Transverse colon (tissue), 4 donors: ENCODE results near the gene NTMT1. TPM values are rescaled to one million over a fixed set of nuclear protein-coding genes. Genes with fewer than 3 reads are reported as not detected.

ENCODE experiments used
- DNase-seq: peaks from one replicate; pipeline ENCODE4 v3.0.0-alpha.2; 2019
- H3K27ac ChIP-seq, 4 donors: fragments of 200-600 bp; sonication (generic); 2 replicates each; pipeline ENCODE4 v1.5.1; 2016 to 2018; ENCODE audit warnings: inconsistent platforms in 4 of 4
- H3K27me3 ChIP-seq: fragments of 200-600 bp; sonication (generic); 2 replicates; pipeline ENCODE4 v1.5.1; 2017; ENCODE audit warnings: inconsistent platforms
- H3K36me3 ChIP-seq, 4 donors: fragments of 200-600 bp; sonication (generic); 2 replicates each; pipeline ENCODE4 v1.5.1; 2017 to 2019; ENCODE audit warnings: inconsistent platforms in 4 of 4
- H3K4me1 ChIP-seq, 4 donors: fragments of 200-600 bp; sonication (generic); 2 replicates each; pipeline ENCODE4 v1.5.1; 2017 to 2020; ENCODE audit warnings: inconsistent platforms in 4 of 4
- H3K4me3 ChIP-seq, 4 donors: fragments of 200-600 bp; sonication (generic); 1 replicate in 1 of 4; 2 replicates in 3 of 4; pipeline versions ENCODE4 v1.5.1 to v1.6.1; 2017 to 2019; ENCODE audit warnings: inconsistent platforms in 4 of 4
- H3K9me3 ChIP-seq, 2 donors: fragments of 200-600 bp; sonication (generic); 2 replicates each; pipeline ENCODE4 v1.5.1; 2017 to 2019; ENCODE audit warnings: inconsistent platforms in 2 of 2
- EP300 ChIP-seq: sonication (generic); formaldehyde crosslinking; IDR thresholded peaks from one replicate; pipeline ENCODE4 v1.6.1; 2017; ENCODE audit warnings: antibody characterized with exemption, low read depth
- POLR2A ChIP-seq: fragments of 450-650 bp; IDR thresholded peaks from one replicate; pipeline ENCODE4 v1.6.1; 2016; ENCODE audit warnings: antibody characterized with exemption, mild to moderate bottlenecking, moderate library complexity
- POLR2AphosphoS5 ChIP-seq, 3 donors: sonication (generic); formaldehyde crosslinking; IDR thresholded peaks; one replicate each; pipeline ENCODE4 v1.6.1; 2016; ENCODE audit warnings: antibody characterized with exemption in 3 of 3
- WGBS, 2 donors: methylation state at CpG; one replicate each; pipeline ENCODE4 v1.1.5; 2018; ENCODE audit warnings: low coverage in 1 of 2; 5-methylcytosine and 5-hydroxymethylcytosine counted together
- in situ Hi-C, 4 donors: fragments of 200-750 bp; cut with MboI; loops; one replicate each; pipeline versions ENCODE4 v1.15.0 to v1.15.1; 2017; ENCODE audit warnings: low sequenced_read_pairs in 3 of 4, low pct_ligation_motif_present in 1 of 4, low pct_unique_long_range_greater_than_20kb in 1 of 4
- intact Hi-C: fragments of 100-400 bp; cut with DNase I; formaldehyde crosslinking; loops from one replicate; pipeline ENCODE4 v1.15.1; 2023; ENCODE audit warnings: low total_unique reads
- total RNA-seq, 4 donors: library from RNA; depleted of rRNA; stranded (reverse); fragments of >200 nt; gene quantifications; one replicate each; pipeline ENCODE4 v1.1.0, GENCODE V29; 2016
- TF ChIP-seq, protein P1 (sequence below), 5 experiments: fragments of 200-600 bp in 3 of 5; fragments of 450-650 bp in 2 of 5; sonication (generic) in 3 of 5; IDR thresholded peaks; 1 replicate in 2 of 5; 2 replicates in 3 of 5; pipeline ENCODE4 v1.5.1; 2016 to 2017; ENCODE audit warnings: antibody characterized with exemption in 5 of 5, inconsistent platforms in 3 of 5, mild to moderate bottlenecking in 2 of 5, moderate library complexity in 1 of 5

The NTMT1 gene
- total RNA-seq, 4 donors from 2014 or later, result 11.3 to 19.1 (median 14.3) TPM

DNA sequence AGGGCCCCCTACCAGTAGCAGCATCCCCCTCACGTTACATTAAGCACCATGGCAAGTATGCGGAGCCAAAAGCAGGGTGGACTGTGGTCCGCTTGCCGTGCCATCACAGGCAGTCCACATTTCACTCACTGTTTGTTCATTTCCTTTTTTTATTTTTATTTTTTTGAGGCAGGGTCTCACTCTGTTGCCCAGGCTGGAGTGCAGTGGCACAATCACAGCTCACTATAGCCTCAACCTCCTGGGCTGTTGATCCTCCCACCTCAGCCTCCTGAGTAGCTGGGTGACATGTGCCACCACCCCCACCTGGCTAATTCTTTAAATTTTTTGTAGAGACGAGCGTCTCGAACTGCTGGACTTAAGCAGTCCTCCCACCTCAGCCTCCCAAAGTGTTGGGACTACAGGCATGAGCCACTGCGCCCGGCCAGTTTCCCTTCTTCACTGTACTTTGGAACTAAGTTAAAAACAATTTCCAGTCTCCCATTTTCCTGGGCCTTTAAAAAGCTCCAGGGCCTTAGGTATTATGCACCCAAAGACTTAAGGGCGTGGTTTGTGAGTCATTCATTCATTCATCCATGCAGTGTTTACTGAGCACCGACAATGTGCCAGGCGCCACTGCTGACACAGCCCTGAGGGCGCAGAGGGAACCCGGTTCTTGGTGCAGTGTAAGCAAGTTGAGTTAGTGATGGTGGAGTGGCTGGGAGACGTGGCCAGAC is 59.4 kb downstream of the NTMT1 start:
- no peak for DNase-seq
- Histone ChIP-seq H3K4me1 (peaks cover 0 to 5% (median 0%) of the 10 kb centered on the region in 4 donors), H3K4me3 (no peak overlapping the region), H3K27ac (no peak overlapping the region), H3K9me3 (no peaks in the 10 kb centered on the region), H3K36me3 (no peaks in the 10 kb centered on the region), H3K27me3 (peaks cover 3% of the 10 kb centered on the region)
- in situ Hi-C loops, result no loop called here
- 74 to 76% methylated on average over 5 to 15 of the region's 15 CpGs for WGBS, 2 donors
- intact Hi-C loops, result loop anchor here (10.0 kb wide), 1 partner anchor 1649 kb away; no protein-coding TSS in a partner anchor
- no peak for TF ChIP-seq POLR2A
- TF ChIP-seq EP300, result no peak
- TF ChIP-seq, protein P1, sequence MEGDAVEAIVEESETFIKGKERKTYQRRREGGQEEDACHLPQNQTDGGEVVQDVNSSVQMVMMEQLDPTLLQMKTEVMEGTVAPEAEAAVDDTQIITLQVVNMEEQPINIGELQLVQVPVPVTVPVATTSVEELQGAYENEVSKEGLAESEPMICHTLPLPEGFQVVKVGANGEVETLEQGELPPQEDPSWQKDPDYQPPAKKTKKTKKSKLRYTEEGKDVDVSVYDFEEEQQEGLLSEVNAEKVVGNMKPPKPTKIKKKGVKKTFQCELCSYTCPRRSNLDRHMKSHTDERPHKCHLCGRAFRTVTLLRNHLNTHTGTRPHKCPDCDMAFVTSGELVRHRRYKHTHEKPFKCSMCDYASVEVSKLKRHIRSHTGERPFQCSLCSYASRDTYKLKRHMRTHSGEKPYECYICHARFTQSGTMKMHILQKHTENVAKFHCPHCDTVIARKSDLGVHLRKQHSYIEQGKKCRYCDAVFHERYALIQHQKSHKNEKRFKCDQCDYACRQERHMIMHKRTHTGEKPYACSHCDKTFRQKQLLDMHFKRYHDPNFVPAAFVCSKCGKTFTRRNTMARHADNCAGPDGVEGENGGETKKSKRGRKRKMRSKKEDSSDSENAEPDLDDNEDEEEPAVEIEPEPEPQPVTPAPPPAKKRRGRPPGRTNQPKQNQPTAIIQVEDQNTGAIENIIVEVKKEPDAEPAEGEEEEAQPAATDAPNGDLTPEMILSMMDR (IDR thresholded peaks at IDR 0.05), result no peak
- TF ChIP-seq POLR2AphosphoS5 (IDR thresholded peaks at IDR 0.05), result no peak

Other genes starting within 250 kb of the NTMT1 start
- gene C9orf50, start 5.1 kb upstream of the NTMT1 start, total RNA-seq, result not detected
- gene ASB6, start 16.0 kb downstream of the NTMT1 start, total RNA-seq, result 10 to 100 TPM; 21.8 to 54.2 (median 29.6) TPM
- under 1 TPM in 1 of 4 donors, not detected in 3; 0.41 TPM for gene PRRX2, start 39.5 kb downstream of the NTMT1 start, total RNA-seq
- 10 to 100 TPM in 1 of 4 donors, 1 to 10 TPM in 1, under 1 TPM in 2; 0.75 to 11.0 (median 2.2) TPM for gene PTGES, start 126.9 kb downstream of the NTMT1 start, total RNA-seq
- 100 to 1,000 TPM in 1 of 4 donors, 10 to 100 TPM in 3; 49.0 to 105 (median 62.7) TPM for gene TOR1B, start 177.0 kb downstream of the NTMT1 start, total RNA-seq
- gene TOR1A, start 198.0 kb downstream of the NTMT1 start, total RNA-seq, result 10 to 100 TPM in 3 of 4 donors, 1 to 10 TPM in 1; 6.2 to 47.0 (median 40.0) TPM
- gene C9orf78, start 209.1 kb downstream of the NTMT1 start, total RNA-seq, result 100 to 1,000 TPM in 1 of 4 donors, 10 to 100 TPM in 3; 43.6 to 263 (median 47.7) TPM
- 10 to 100 TPM; 18.3 to 40.0 (median 25.3) TPM for gene USP20, start 209.3 kb downstream of the NTMT1 start, total RNA-seq